Urothelium cell line (cell line): ENCODE data around the gene SLC26A2.

ENCODE experiments used
- DNase-seq: peaks from one replicate; pipeline ENCODE4 v3.0.0; 2011; ENCODE audit warnings: low spot score, mixed read lengths
- FAIRE-seq: peaks from 2 replicates; lab custom pipeline; 2011; peaks lifted over from hg19 to GRCh38; lab: Jason Lieb, UNC

SLC26A2 gene

GRCh38 chr5:150035139-150035895, 74.8 kb downstream of the SLC26A2 start:
- FAIRE-seq, result no peak
- DNase-seq, result no peak

GRCh38 chr5:150036513-150036912, 76.0 kb downstream of the SLC26A2 start:
- DNase-seq (peak; percentile 97), FAIRE-seq (peak; percentile 79)
